ENCODE measurements around the gene FBXW9. TPM values are rescaled to one million over a fixed set of nuclear protein-coding genes. Genes with fewer than 3 reads are reported as not detected.

Gene FBXW9
- total and polyA plus RNA-seq, 2 of the 13 experiments (the other 11 are each of a cell fraction or from before 2014, with no cell fraction given) = 5.7 to 6.1 TPM

DNA sequence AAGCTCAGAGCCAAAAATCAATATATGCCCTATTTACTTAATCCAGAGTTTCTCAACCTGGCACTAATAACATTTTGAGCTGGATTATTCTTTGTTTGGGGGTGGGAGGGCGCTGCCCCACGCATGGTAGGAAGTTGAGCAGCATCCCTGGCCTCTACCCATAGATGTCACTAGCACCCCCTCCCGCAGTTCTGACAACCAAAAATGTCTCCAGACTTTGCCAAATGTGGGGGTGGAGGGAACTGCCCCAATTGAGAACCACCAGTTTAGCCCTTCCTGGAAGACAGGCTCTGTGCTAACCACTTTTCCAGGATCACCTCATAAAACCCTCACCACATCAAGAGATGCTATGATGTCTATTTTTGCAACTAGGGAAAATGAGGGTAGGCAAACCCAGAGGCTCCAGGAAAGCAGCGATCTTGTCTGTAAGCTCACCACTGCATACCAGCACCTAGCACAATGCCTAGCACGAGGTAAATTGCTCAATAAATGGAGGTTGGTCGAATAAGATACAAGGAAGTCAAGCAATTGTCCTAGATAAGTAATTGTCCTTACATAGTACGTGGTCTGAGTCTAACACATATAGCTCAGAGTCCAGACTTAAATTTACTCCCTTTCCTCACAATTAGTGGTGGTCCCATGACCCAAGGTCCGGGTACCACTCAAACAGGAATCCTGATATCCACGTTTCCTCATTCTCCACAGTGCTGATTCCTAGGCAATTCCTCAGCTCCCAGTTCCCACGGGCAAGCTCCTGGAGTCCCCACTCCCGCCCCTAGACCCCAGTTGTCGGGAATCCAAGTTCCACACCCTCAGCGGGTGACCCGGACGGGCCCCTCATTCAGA, 37.2 kb upstream of the FBXW9 start (continued):
- TF ChIP-seq, protein P1, sequence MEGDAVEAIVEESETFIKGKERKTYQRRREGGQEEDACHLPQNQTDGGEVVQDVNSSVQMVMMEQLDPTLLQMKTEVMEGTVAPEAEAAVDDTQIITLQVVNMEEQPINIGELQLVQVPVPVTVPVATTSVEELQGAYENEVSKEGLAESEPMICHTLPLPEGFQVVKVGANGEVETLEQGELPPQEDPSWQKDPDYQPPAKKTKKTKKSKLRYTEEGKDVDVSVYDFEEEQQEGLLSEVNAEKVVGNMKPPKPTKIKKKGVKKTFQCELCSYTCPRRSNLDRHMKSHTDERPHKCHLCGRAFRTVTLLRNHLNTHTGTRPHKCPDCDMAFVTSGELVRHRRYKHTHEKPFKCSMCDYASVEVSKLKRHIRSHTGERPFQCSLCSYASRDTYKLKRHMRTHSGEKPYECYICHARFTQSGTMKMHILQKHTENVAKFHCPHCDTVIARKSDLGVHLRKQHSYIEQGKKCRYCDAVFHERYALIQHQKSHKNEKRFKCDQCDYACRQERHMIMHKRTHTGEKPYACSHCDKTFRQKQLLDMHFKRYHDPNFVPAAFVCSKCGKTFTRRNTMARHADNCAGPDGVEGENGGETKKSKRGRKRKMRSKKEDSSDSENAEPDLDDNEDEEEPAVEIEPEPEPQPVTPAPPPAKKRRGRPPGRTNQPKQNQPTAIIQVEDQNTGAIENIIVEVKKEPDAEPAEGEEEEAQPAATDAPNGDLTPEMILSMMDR (CRISPR knock-in tag; IDR thresholded peaks at IDR 0.05) = peak; percentile 52
- no peak for TF ChIP-seq HOXD1 (CRISPR knock-in tag; IDR thresholded peaks at IDR 0.05)
- no peak for TF ChIP-seq SP4 (CRISPR knock-in tag; IDR thresholded peaks at IDR 0.05)
- TF ChIP-seq FOXM1 (CRISPR knock-in tag; IDR thresholded peaks at IDR 0.05) = no peak
- no peak for TF ChIP-seq MBNL3 (CRISPR knock-in tag; conservative IDR thresholded peaks at IDR 0.05)
- no peak for TF ChIP-seq RBM22 (optimal IDR thresholded peaks at IDR 0.05; ENCODE audit: low read length)
- 0 out of 2 replicates have a peak, but pooled peaks have one; percentile 9 for TF ChIP-seq TMF1 (CRISPR knock-in tag; IDR thresholded peaks at IDR 0.05; ENCODE audit: low read depth)
- TF ChIP-seq, protein P2, sequence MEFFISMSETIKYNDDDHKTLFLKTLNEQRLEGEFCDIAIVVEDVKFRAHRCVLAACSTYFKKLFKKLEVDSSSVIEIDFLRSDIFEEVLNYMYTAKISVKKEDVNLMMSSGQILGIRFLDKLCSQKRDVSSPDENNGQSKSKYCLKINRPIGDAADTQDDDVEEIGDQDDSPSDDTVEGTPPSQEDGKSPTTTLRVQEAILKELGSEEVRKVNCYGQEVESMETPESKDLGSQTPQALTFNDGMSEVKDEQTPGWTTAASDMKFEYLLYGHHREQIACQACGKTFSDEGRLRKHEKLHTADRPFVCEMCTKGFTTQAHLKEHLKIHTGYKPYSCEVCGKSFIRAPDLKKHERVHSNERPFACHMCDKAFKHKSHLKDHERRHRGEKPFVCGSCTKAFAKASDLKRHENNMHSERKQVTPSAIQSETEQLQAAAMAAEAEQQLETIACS (CRISPR knock-in tag; IDR thresholded peaks at IDR 0.05) = no peak
- no peak for TF ChIP-seq CHD2 (IDR thresholded peaks at IDR 0.05; ENCODE audit: low read depth, low read length)
- TF ChIP-seq, protein P3, sequence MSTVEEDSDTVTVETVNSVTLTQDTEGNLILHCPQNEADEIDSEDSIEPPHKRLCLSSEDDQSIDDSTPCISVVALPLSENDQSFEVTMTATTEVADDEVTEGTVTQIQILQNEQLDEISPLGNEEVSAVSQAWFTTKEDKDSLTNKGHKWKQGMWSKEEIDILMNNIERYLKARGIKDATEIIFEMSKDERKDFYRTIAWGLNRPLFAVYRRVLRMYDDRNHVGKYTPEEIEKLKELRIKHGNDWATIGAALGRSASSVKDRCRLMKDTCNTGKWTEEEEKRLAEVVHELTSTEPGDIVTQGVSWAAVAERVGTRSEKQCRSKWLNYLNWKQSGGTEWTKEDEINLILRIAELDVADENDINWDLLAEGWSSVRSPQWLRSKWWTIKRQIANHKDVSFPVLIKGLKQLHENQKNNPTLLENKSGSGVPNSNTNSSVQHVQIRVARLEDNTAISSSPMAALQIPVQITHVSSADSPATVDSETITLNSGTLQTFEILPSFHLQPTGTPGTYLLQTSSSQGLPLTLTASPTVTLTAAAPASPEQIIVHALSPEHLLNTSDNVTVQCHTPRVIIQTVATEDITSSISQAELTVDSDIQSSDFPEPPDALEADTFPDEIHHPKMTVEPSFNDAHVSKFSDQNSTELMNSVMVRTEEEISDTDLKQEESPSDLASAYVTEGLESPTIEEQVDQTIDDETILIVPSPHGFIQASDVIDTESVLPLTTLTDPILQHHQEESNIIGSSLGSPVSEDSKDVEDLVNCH (CRISPR knock-in tag; IDR thresholded peaks at IDR 0.05) = no peak
- no peak for TF ChIP-seq REPIN1 (CRISPR knock-in tag; IDR thresholded peaks at IDR 0.05; ENCODE audit: borderline replicate concordance, low read depth)
- no peak for TF ChIP-seq HMG20A (CRISPR knock-in tag; IDR thresholded peaks at IDR 0.05; ENCODE audit: borderline replicate concordance)
- TF ChIP-seq IKZF1 (IDR thresholded peaks at IDR 0.05) = no peak
- no peak for TF ChIP-seq SALL1 (CRISPR knock-in tag; IDR thresholded peaks at IDR 0.05)
- TF ChIP-seq KAT8 (CRISPR knock-in tag; IDR thresholded peaks at IDR 0.05) = no peak
- no peak for TF ChIP-seq SIN3B (IDR thresholded peaks at IDR 0.05; ENCODE audit: low read length)
- no peak for TF ChIP-seq CHCHD3 (CRISPR knock-in tag; IDR thresholded peaks at IDR 0.05)
- no peak for TF ChIP-seq NBN (conservative IDR thresholded peaks at IDR 0.05)
- TF ChIP-seq, protein P4, sequence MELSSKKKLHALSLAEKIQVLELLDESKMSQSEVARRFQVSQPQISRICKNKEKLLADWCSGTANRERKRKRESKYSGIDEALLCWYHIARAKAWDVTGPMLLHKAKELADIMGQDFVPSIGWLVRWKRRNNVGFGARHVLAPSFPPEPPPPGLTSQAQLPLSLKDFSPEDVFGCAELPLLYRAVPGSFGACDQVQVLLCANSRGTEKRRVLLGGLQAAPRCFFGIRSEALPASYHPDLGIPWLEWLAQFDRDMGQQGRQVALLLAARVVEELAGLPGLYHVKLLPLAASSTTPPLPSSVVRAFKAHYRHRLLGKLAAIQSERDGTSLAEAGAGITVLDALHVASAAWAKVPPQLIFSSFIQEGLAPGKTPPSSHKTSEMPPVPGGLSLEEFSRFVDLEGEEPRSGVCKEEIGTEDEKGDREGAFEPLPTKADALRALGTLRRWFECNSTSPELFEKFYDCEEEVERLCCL (CRISPR knock-in tag; IDR thresholded peaks at IDR 0.05; ENCODE audit: borderline replicate concordance) = no peak
- no peak for TF ChIP-seq SIX1 (CRISPR knock-in tag; IDR thresholded peaks at IDR 0.05; ENCODE audit: borderline replicate concordance)
- TF ChIP-seq NR3C1 (CRISPR knock-in tag; IDR thresholded peaks at IDR 0.05) = no peak
- TF ChIP-seq, protein P5, sequence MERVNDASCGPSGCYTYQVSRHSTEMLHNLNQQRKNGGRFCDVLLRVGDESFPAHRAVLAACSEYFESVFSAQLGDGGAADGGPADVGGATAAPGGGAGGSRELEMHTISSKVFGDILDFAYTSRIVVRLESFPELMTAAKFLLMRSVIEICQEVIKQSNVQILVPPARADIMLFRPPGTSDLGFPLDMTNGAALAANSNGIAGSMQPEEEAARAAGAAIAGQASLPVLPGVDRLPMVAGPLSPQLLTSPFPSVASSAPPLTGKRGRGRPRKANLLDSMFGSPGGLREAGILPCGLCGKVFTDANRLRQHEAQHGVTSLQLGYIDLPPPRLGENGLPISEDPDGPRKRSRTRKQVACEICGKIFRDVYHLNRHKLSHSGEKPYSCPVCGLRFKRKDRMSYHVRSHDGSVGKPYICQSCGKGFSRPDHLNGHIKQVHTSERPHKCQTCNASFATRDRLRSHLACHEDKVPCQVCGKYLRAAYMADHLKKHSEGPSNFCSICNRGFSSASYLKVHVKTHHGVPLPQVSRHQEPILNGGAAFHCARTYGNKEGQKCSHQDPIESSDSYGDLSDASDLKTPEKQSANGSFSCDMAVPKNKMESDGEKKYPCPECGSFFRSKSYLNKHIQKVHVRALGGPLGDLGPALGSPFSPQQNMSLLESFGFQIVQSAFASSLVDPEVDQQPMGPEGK (CRISPR knock-in tag; IDR thresholded peaks at IDR 0.05) = peak; percentile 62
- TF ChIP-seq ZNF552 (CRISPR knock-in tag; IDR thresholded peaks at IDR 0.05; ENCODE audit: borderline replicate concordance) = no peak
